DMS79 (cell line): ENCODE measurements around the gene PCSK7.
"Not testable (repeated sequence)": the region's sequence is repeated elsewhere in the genome, so short reads cannot be mapped to it uniquely, and the experiment has no call there.

Experiments used
- DNase-seq: peaks from one replicate; lab custom pipeline; 2025; lab: John Stamatoyannopoulos, UW

The PCSK7 gene

DNA sequence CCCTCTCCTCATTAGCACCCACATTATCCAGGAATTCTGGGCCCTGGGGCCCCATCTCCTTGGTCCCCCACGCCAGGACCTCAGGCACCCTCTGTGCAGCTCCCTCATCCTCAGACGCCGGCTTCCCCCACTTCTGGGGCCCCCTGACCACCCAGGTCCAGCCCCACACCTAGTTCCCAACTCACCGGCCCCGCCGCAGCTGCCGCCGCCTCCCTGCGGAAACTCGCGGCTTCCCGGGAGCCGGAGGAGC lies at the start of gene PCSK7:
TSS of gene PCSK7 (minus strand) at position 232 of the 250 bp plus-strand sequence. CDS start 2,229 bp downstream, outside the sequence.
- DNase-seq, result no peak

GRCh38 chr11:117281159-117281558 lies 49.3 kb upstream of the PCSK7 start:
- DNase-seq, result peak; percentile 58

DNA sequence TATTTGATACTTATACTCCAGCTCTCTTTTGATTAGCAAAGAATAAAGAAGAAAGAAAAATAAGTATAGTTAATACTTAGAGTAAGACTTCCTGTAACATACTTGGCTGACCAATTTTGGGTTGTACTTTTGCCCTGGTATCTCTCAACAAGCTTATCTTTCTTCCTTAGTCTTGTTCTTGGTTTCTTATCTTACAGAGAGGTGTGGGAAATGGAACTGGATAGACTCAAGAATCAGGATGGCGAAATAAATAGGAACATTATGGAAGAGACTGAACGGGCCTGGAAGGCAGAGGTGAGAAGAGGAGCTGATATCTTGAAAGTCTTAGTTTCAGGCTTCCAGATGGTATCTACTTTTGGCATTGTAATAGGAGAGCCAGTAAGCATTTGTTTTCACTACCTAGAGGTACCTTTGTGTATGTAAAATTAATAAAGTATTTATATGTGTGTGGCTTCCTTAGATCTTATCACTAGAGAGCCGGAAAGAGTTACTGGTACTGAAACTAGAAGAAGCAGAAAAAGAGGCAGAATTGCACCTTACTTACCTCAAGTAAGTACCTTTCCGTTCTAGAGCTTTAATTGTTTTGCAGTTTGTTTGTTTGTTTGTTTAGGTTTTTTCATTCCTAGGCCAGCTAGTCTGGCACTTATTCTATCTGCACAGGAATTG lies 48.0 kb upstream of the PCSK7 start:
- no peak for DNase-seq

DNA sequence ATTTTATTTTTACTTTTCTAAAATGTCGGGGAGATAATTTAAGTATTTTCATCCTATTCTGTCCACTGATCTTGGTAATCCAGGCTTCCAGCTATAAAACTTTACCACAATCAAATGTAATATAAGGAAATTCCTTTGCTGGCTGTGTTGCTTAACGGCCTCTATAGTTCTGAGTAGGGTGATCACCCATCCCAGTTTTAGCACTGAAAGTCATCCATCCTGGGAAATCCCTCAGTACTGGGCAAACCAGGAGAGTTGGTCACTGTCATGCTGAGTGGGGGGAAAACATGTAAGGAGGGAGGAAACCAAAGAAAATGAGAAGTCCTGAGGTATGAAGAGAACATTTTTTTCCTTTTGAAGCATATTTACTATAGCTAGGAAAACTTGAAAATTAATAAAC lies 46.5 kb upstream of the PCSK7 start:
- no peak for DNase-seq

DNA sequence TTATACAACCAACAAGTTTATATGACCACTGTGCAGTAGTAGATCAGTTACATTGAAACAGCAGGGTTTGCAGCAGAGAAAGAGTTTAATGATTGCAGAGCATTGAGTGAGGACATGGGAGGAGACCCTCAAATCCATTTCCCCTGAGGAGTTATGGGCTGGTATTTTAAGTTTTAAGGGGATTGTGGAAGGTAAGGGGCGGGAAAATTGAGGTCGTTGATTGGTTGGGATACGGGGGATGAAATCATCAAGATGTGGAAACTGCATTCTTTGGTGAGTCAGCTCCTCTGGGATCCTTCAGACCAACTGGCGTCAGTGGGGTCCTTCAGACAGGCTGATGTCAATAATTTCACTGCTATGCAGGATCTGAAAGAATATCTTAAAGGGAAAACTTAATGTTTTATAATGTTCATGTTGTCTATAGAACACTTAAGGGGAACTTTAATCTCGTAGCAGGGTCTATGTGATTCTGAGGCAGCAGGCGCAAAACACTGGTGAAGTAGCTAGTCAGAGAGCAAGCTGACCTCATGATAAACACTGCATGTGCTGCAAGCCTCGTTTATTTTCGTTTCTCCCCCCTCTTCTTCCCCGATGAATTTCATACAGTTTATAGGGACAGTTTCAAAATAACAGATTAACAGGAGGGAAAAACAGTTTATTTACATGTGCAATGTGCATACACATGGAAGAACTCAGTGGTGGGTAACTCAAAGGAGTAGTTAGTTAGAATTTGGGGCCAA lies 41.8 kb upstream of the PCSK7 start:
- no peak for DNase-seq

DNA sequence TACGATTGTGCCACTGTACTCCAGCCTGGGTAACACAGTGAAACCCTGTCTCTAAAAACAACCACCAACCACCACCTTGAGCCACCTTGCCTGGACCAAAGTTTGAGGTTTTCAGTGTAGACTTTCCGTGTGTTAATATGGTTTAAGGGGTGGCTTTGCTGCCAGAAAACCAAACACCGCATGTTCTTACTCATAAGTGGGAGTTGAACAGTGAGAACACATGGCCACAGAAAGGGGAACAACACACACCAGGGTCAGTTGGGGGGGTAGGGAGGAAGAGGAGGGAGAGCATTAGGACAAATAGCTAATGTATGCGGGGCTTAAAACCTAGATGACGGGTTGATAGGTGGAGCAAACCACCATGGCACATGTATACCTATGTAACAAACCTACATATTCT lies 40.3 kb upstream of the PCSK7 start:
- DNase-seq, result not testable (repeated sequence)

- DNase-seq, result no peak
These were observed 39.3 kb upstream of the PCSK7 start for GRCh38 chr11:117271208-117271607.

DNA sequence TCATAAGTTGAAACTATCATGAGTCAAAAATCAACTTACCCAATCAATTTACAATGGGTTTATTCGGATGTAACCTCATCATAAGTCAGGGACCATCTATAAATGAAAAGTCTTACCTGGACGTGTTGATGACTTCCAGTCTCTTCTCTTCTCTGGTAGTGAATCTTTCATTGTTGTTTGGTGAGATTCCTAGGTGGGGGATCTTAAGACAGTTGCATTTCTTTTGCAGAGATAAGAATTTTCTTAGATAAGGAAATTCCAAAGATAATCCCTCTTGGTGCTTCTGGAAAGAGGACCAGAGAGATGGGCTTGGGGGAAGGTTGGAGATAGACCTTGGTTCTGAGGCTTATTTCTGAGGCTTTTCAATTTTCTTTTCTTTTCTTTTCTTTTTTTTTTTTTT lies 38.0 kb upstream of the PCSK7 start:
- DNase-seq, result no peak

DNA sequence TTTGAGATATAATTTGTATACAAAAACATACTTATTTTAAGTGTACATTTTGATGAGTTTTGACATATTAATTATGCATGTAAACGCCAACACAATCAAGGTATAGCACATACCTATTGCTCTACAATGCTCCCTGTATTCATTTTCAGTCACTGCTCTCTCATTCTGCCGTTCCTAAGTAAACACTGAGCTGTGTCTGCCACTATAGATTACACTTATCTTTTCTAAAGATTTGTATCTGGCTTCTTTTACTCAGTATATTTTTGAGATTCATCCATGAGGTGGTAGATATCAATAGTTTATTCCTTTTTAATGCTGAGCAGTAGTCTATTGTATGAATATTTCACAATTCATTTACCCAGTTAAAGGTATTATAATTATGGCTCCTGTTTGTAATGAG lies 33.9 kb upstream of the PCSK7 start:
- DNase-seq, result no peak

GRCh38 chr11:117264624-117265323 lies 32.9 kb upstream of the PCSK7 start:
- not testable (repeated sequence) for DNase-seq

GRCh38 chr11:117259417-117259816 lies 27.5 kb upstream of the PCSK7 start:
- no peak for DNase-seq

DNA sequence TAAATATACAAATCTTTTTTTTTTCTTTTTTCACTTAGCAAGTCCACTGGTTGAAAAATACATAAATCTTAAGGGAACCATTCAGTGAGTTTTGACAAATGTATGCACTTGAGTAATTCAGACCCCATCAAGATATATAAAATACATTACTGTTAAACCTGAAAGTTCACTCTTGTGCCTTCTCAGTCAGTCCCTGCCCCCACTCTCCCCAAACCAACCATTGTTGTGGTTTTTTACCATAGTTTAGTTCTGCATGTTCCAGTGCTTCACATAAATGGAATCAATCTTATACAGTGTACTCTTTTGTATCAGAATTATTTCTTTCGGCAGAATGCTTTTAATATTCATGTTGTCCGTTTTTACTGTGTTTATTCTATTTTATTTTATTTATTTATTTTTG lies 26.7 kb upstream of the PCSK7 start:
- no peak for DNase-seq

GRCh38 chr11:117256573-117256972 lies 24.7 kb upstream of the PCSK7 start:
- DNase-seq, result no peak

DNA sequence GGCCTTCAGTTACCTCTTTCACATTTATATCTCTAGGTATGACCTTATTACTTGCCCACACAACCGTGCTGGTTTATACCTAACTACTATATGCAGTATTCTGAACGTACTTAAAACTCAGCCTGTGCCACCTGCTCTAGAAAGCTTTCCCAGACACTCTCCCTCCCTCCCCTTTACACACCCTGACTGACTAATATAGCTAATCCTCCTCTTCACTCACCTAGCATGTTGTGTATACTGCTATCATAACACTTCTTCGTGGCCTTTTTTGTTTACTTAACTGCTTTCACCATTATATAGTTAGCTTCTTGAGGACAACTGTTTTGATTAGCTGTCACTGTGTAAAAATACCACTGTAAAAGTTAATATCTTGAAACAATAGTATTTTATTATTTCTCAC lies 24.1 kb upstream of the PCSK7 start:
- no peak for DNase-seq

- DNase-seq, result no peak
These were observed 19.6 kb upstream of the PCSK7 start for GRCh38 chr11:117251506-117251905.

DNA sequence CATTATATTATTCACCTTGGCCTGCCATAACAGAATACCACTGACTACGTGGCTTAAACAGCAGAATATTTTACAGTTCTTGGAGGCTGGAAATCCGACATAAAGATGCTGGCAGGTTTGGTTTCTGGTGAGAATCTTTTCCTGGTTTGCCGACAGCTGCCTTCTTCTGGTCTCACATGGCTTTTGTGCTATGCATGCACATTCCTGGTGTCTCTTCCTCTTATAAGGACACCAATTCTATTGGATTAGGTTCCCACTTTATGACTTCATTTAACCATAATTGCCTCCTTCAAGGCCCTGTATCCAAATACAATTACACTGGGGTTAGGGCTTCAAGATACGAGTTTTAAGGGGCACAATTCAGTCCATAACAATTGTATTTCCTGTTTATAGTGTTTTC lies 17.7 kb upstream of the PCSK7 start:
- DNase-seq, result no peak

DNA sequence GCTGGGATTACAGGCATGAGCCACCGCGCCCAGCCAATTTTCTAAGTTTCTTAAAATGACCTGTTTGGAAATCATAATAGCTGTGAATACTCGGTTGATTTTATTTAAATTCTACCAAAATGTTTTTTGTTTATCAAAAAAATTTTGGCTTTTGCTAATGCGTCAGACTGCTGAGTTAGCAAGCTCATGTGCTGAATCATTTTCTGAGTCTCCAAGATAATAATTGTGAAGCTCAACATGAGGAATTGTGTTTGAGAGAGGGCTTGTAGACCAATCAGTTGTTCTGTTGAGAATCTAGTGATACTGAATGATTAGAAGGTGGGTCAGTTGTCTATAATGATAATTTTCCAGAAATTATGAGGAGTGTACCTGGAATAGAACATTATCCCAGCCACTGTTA lies 16.5 kb upstream of the PCSK7 start:
- no peak for DNase-seq

GRCh38 chr11:117239295-117239694 lies 7.4 kb upstream of the PCSK7 start:
- no peak for DNase-seq

DNA sequence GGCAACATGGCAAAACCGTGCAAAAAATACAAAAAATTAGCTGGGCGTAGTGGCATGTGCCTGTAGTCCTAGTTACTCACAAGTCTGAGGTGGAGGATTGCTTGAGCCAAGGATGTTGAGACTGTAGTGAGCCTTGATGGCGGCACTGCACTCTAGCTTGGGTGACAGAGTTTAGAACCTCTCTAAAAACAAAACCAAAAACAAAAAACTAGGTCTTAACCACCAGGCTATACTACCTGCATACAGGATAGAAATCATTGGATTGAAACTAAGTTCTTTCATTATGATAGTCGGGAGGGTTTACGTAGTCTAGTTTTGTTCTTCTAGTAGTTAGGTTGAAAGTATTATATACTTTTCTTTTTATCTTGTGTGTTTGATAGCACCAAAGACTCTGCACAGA lies 6.3 kb upstream of the PCSK7 start:
- no peak for DNase-seq

GRCh38 chr11:117232911-117233409 lies 1.1 kb upstream of the PCSK7 start:
- DNase-seq, result no peak

GRCh38 chr11:117232092-117232878 lies 412 bp upstream of the PCSK7 start, which contains the start of gene RNF214:
Gene RNF214, plus strand, starts transcription at chr11:117232671. Its CDS starts 1,602 bp downstream, at chr11:117234273.
- DNase-seq, result peak; percentile 50
